ENCODE measurements around the gene MEGF11. TPM values are rescaled to one million over a fixed set of nuclear protein-coding genes. Genes with fewer than 3 reads are reported as not detected.

The MEGF11 gene
- total RNA-seq, 1 experiment from 2014 or later: 2.3 TPM

DNA sequence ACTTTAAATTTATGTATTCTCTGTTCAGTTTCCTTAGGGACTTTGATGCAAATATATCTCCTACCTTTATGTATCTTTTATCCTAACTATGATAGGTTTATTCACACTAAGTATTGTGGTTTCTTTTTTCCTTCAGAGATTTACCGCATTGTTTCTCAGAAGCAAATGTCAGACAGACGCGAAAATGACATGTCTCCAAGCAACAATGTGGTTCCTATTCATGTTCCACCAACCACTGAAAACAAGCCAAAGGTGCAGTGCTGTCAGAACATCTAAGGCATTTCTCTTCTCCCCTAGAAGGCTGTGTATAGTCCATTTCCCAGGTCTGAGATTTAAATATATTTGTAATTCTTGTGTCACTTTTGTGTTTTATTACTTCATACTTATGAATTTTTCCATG, 366.0 kb downstream of the MEGF11 start (continued):
- TF ChIP-seq, protein P1, sequence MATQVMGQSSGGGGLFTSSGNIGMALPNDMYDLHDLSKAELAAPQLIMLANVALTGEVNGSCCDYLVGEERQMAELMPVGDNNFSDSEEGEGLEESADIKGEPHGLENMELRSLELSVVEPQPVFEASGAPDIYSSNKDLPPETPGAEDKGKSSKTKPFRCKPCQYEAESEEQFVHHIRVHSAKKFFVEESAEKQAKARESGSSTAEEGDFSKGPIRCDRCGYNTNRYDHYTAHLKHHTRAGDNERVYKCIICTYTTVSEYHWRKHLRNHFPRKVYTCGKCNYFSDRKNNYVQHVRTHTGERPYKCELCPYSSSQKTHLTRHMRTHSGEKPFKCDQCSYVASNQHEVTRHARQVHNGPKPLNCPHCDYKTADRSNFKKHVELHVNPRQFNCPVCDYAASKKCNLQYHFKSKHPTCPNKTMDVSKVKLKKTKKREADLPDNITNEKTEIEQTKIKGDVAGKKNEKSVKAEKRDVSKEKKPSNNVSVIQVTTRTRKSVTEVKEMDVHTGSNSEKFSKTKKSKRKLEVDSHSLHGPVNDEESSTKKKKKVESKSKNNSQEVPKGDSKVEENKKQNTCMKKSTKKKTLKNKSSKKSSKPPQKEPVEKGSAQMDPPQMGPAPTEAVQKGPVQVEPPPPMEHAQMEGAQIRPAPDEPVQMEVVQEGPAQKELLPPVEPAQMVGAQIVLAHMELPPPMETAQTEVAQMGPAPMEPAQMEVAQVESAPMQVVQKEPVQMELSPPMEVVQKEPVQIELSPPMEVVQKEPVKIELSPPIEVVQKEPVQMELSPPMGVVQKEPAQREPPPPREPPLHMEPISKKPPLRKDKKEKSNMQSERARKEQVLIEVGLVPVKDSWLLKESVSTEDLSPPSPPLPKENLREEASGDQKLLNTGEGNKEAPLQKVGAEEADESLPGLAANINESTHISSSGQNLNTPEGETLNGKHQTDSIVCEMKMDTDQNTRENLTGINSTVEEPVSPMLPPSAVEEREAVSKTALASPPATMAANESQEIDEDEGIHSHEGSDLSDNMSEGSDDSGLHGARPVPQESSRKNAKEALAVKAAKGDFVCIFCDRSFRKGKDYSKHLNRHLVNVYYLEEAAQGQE (IDR thresholded peaks at IDR 0.05; ENCODE audit: low read depth): no peak
- no peak for TF ChIP-seq YY1 (IDR thresholded peaks at IDR 0.05; ENCODE audit: extremely low read depth, insufficient replicate concordance, low read depth, low read length)
- no peak for TF ChIP-seq SRF (IDR thresholded peaks at IDR 0.05; ENCODE audit: low read depth)
- TF ChIP-seq ZNF274 (IDR thresholded peaks at IDR 0.05; ENCODE audit: low read depth, low read length): no peak
- no peak for TF ChIP-seq JUND (IDR thresholded peaks at IDR 0.05)

DNA sequence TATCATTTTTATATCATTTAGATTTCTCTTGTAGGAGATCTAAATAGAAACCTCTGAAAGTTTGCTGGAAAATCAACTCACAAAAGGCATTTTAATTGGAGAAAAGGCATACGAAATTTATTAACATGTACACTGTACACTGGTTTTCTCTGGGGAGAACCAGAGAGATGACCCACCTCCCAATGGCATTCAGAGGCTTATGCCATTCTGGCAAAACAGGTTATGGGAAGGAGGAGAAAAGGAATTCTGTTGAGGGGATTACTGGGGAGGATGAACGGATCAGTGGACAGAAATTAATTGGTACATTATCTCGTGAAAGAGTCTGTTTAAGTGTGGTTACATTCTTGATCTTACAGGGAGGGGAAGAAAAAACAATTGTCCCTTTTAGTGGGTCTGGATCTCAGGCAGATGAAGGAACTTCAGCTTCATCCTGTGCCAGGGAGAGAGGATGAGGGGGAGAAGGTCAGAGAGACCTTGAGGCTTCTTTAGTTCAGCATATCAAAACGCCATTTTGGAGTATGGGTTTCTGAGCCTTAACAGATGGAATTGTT, 367.8 kb downstream of the MEGF11 start:
- Histone ChIP-seq H3K4me3 (replicated peaks in 1 of 2; ENCODE audit: low read depth in 1 of 2, low read length in 2 of 2) (no peak overlapping the region), H3K4me2 (ENCODE audit: low read length) (no peak overlapping the region), H4K20me1 (ENCODE audit: insufficient read depth) (peaks cover 10% of the 10 kb centered on the region; the same call in 1 of the 2 replicates), H3K27ac (ENCODE audit: low read depth, low read length) (no peak overlapping the region), H3K79me2 (ENCODE audit: insufficient read depth, low read length) (peaks cover 46% of the 10 kb centered on the region), H3K9me3 (ENCODE audit: control insufficient read depth in 1 of 2, insufficient read depth in 1 of 2, low read depth in 1 of 2, low read length in 2 of 2) (no peaks in the 10 kb centered on the region), H3K27me3 (ENCODE audit: insufficient read depth, low read length) (no peaks in the 10 kb centered on the region), H2AFZ (ENCODE audit: low read depth, low read length, poor library complexity, severe bottlenecking) (no peak overlapping the region), H3K9ac (ENCODE audit: low read length) (no peak overlapping the region), H3K4me1 (ENCODE audit: control insufficient read depth in 1 of 2, insufficient read depth in 2 of 2, low read length in 2 of 2) (no peaks in the 10 kb centered on the region), H3K9me2 (ENCODE audit: insufficient read depth) (no peaks in the 10 kb centered on the region), H3K36me3 (ENCODE audit: control insufficient read depth in 1 of 2, insufficient read depth in 2 of 2, low read length in 2 of 2) (peaks cover 31 to 43% of the 10 kb centered on the region in 2 experiments; a peak in 3 of 4 replicates)
- ChIA-PET RAD21 (ENCODE audit: low non-redundant PET in 1 of 2, low total read pairs in 2 of 2, uncharacterized antibody in 2 of 2, unreplicated experiment in 2 of 2) (no interaction called here), CTCF (no interaction called here), POLR2A (no interaction called here)
- intact Hi-C loops (cut with micrococcal nuclease): no loop called here
- no TSS peak for BruUV-seq (replicated peaks)
- DNase-seq (ENCODE audit: low read depth, low spot score) (no peak), ATAC-seq (no peak)
- TF ChIP-seq, protein P2, sequence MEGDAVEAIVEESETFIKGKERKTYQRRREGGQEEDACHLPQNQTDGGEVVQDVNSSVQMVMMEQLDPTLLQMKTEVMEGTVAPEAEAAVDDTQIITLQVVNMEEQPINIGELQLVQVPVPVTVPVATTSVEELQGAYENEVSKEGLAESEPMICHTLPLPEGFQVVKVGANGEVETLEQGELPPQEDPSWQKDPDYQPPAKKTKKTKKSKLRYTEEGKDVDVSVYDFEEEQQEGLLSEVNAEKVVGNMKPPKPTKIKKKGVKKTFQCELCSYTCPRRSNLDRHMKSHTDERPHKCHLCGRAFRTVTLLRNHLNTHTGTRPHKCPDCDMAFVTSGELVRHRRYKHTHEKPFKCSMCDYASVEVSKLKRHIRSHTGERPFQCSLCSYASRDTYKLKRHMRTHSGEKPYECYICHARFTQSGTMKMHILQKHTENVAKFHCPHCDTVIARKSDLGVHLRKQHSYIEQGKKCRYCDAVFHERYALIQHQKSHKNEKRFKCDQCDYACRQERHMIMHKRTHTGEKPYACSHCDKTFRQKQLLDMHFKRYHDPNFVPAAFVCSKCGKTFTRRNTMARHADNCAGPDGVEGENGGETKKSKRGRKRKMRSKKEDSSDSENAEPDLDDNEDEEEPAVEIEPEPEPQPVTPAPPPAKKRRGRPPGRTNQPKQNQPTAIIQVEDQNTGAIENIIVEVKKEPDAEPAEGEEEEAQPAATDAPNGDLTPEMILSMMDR (IDR thresholded peaks at IDR 0.05 in 2 of 3, conservative IDR thresholded peaks at IDR 0.05 in 1 of 3; ENCODE audit: borderline replicate concordance in 1 of 3, insufficient read depth in 1 of 3, low read depth in 2 of 3, low read length in 2 of 3): no peak
- TF ChIP-seq EGR1 (IDR thresholded peaks at IDR 0.05; ENCODE audit: low read depth) (no peak), POLR2AphosphoS5 (IDR thresholded peaks at IDR 0.05; ENCODE audit: low read depth, low read length) (no peak), CEBPB (IDR thresholded peaks at IDR 0.05; ENCODE audit: low read depth) (no peak), EZH2 (IDR thresholded peaks at IDR 0.05) (no peak), EZH2phosphoT487 (IDR thresholded peaks at IDR 0.05; ENCODE audit: borderline replicate concordance) (no peak), FOSL1 (IDR thresholded peaks at IDR 0.05; ENCODE audit: low read depth) (no peak), SRF (IDR thresholded peaks at IDR 0.05; ENCODE audit: low read depth) (no peak), SIN3A (IDR thresholded peaks at IDR 0.05; ENCODE audit: low read depth) (no peak), ZFX (IDR thresholded peaks at IDR 0.05) (no peak), POLR2A (IDR thresholded peaks at IDR 0.05; ENCODE audit: borderline replicate concordance, extremely low read depth, insufficient read depth, insufficient read length) (no peak), RAD21 (IDR thresholded peaks at IDR 0.05; ENCODE audit: low read depth) (no peak), YY1 (IDR thresholded peaks at IDR 0.05; ENCODE audit: extremely low read depth, insufficient replicate concordance, low read depth, low read length) (no peak)
- TF ChIP-seq, protein P3, sequence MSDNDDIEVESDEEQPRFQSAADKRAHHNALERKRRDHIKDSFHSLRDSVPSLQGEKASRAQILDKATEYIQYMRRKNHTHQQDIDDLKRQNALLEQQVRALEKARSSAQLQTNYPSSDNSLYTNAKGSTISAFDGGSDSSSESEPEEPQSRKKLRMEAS (IDR thresholded peaks at IDR 0.05): no peak
- TF ChIP-seq, protein P4, sequence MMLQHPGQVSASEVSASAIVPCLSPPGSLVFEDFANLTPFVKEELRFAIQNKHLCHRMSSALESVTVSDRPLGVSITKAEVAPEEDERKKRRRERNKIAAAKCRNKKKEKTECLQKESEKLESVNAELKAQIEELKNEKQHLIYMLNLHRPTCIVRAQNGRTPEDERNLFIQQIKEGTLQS (IDR thresholded peaks at IDR 0.05): no peak
- TF ChIP-seq, protein P5, sequence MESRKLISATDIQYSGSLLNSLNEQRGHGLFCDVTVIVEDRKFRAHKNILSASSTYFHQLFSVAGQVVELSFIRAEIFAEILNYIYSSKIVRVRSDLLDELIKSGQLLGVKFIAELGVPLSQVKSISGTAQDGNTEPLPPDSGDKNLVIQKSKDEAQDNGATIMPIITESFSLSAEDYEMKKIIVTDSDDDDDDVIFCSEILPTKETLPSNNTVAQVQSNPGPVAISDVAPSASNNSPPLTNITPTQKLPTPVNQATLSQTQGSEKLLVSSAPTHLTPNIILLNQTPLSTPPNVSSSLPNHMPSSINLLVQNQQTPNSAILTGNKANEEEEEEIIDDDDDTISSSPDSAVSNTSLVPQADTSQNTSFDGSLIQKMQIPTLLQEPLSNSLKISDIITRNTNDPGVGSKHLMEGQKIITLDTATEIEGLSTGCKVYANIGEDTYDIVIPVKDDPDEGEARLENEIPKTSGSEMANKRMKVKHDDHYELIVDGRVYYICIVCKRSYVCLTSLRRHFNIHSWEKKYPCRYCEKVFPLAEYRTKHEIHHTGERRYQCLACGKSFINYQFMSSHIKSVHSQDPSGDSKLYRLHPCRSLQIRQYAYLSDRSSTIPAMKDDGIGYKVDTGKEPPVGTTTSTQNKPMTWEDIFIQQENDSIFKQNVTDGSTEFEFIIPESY (IDR thresholded peaks at IDR 0.05; ENCODE audit: extremely low read depth, insufficient replicate concordance, low read length): no peak
